Ectodermal cell (in vitro differentiated cells): ENCODE data around the gene PAQR8.

Experiments
- H3K27ac ChIP-seq: 2 replicates; pipeline ENCODE4 v1.7.0; 2013; ENCODE audit warnings: mild to moderate bottlenecking, low read depth, low read length; ENCODE audit not compliant: insufficient read depth, poor library complexity, severe bottlenecking
- H3K27me3 ChIP-seq: 2 replicates; pipeline ENCODE4 v1.7.0; 2013; ENCODE audit warnings: mild to moderate bottlenecking, low read length; ENCODE audit not compliant: insufficient read depth, control insufficient read depth, poor library complexity, severe bottlenecking
- H3K36me3 ChIP-seq: one replicate; pipeline ENCODE4 v1.7.0; 2013; ENCODE audit warnings: low read length; ENCODE audit not compliant: control insufficient read depth, insufficient read depth
- H3K4me1 ChIP-seq: one replicate; pipeline ENCODE4 v1.7.0; 2013; ENCODE audit warnings: low read length; ENCODE audit not compliant: control insufficient read depth, insufficient read depth
- H3K4me3 ChIP-seq: 2 replicates; pipeline ENCODE4 v1.7.0; 2013; ENCODE audit warnings: low read depth, low read length, control low read depth; ENCODE audit not compliant: insufficient read depth
- H3K9me3 ChIP-seq: 2 replicates; pipeline ENCODE4 v1.7.0; 2013; ENCODE audit warnings: mild to moderate bottlenecking, low read length, moderate library complexity; ENCODE audit not compliant: control insufficient read depth
- WGBS, 2 experiments: methylation state at CpG; one replicate each; pipeline ENCODE4 v1.1.7; 2013; ENCODE audit warnings: missing lambda C conversion rate in 2 of 2; 5-methylcytosine and 5-hydroxymethylcytosine counted together

The PAQR8 gene

DNA sequence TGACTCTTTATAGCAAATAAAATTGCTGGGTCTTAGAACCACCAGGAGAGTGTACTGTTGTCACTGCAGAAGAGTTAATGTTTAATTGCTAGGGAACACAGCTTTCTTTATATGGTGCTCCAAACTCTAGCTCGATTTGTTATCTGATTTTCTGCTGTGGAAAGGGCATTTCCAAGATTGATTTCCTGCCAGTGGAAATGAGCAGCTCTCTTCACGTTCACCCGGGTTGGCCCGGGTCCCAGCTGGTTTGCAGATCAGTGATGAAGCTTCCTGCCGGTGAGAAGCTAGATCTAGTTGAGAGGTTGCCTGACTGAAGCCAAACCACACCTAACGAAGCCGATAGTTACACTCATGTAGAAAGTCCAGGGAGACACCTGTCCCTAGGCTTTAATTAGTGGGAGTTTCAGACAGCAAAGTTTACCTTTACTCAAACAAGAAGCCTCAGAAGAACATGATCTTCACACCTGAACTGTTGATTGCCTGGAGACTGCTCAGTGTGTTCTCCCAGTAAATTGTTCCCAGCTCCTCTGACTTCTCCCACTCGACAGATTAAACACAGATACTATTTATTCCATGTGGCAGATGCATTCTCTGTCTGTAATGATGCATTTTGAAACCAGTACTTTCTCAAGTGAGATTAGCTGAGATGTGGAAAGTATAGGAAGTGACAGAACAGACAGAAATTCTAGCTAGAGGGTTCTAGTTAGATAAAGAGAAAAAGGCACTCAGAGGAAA is 27.8 kb downstream of the PAQR8 start:
- H3K27ac ChIP-seq, result no peak overlapping the region
- no peak overlapping the region for H3K4me3 ChIP-seq
- H3K9me3 ChIP-seq, result no peaks in the 10 kb centered on the region
- no peaks in the 10 kb centered on the region for H3K4me1 ChIP-seq
- 88 to 92% methylated on average over 8 of the region's 8 CpGs for WGBS, 2 experiments
- no peaks in the 10 kb centered on the region for H3K36me3 ChIP-seq
- H3K27me3 ChIP-seq, result no peaks in the 10 kb centered on the region

DNA sequence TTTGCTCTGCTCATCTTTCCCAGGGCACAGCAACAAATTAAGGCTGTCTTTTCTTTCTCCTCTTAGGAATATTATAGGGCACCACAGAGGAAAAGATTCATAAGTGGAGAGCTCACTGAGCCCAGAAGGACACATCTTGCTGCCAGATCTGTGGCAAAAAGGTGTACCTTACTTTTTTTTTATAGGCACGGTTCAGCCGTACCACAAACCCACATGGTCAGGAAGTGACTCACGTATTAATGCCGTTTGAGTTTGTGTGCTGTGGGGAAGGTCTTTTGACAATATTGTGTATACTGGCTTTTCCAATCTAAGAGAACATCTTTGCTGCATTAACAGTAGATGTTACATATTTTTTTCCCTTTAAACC is 28.4 kb downstream of the PAQR8 start:
- Histone ChIP-seq H3K27me3 (no peaks in the 10 kb centered on the region), H3K27ac (no peak overlapping the region), H3K4me1 (no peaks in the 10 kb centered on the region), H3K36me3 (no peaks in the 10 kb centered on the region), H3K9me3 (no peaks in the 10 kb centered on the region), H3K4me3 (no peak overlapping the region)
- WGBS, 2 experiments, result 91% methylated on average over 4 of the region's 4 CpGs

- Histone ChIP-seq H3K9me3 (no peaks in the 10 kb centered on the region), H3K36me3 (no peaks in the 10 kb centered on the region), H3K27me3 (no peaks in the 10 kb centered on the region), H3K4me3 (no peak overlapping the region), H3K4me1 (no peaks in the 10 kb centered on the region), H3K27ac (no peak overlapping the region)
- 90 to 91% methylated on average over 1 of the region's 1 CpG for WGBS, 2 experiments
These were observed 29.6 kb downstream of the PAQR8 start for GRCh38 chr6:52391599-52391998.

DNA sequence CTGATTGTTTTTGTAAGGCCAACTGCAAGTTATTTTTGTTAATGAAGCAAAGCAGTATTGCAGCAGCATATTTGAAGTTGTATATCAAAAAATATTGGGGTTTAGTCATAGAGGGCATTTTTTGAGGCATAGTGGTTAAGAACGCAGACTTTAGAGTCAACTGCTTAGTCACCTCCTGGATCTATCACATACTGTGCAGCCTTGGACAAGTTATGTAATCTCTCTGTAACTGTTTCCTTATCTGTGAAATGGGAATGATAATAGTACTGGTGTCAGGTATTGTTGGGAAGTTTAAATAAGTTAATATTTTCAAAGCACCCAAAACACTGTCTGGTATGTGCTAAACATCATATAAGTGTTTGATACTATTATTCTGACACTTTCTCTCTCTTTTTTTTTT is 31.0 kb downstream of the PAQR8 start:
- WGBS, 2 experiments, result 84 to 92% methylated on average over 1 of the region's 1 CpG
- H3K36me3 ChIP-seq, result no peaks in the 10 kb centered on the region
- H3K27me3 ChIP-seq, result no peaks in the 10 kb centered on the region
- H3K4me3 ChIP-seq, result no peak overlapping the region
- no peak overlapping the region for H3K27ac ChIP-seq
- no peaks in the 10 kb centered on the region for H3K9me3 ChIP-seq
- no peaks in the 10 kb centered on the region for H3K4me1 ChIP-seq

DNA sequence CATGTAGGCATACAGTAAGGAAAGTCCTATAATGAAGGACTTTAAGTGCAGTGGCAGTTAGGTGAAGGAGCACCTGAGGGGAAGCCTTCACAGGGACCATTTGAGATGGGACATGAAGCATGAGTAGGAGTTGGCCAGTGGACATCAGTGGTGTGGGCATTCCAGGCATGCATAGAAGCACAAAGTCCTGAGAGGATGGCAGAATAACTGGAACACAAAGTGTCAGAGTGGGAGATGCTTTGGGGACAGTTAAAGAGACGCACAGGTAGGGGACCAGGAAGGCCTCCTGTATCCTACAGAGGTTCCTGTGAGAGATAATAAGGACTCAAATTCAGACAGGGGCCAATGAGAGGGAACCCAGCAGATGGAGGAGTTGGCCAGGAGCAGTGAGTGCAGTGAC is 31.8 kb downstream of the PAQR8 start:
- Histone ChIP-seq H3K36me3 (no peaks in the 10 kb centered on the region), H3K4me3 (no peak overlapping the region), H3K9me3 (no peaks in the 10 kb centered on the region), H3K27me3 (no peaks in the 10 kb centered on the region), H3K4me1 (no peaks in the 10 kb centered on the region), H3K27ac (no peak overlapping the region)
- WGBS, 2 experiments, result 94% methylated on average over 1 of the region's 1 CpG

GRCh38 chr6:52394251-52394666 is 32.3 kb downstream of the PAQR8 start:
- Histone ChIP-seq H3K4me3 (no peak overlapping the region), H3K36me3 (no peaks in the 10 kb centered on the region), H3K4me1 (no peaks in the 10 kb centered on the region), H3K9me3 (no peaks in the 10 kb centered on the region), H3K27me3 (no peaks in the 10 kb centered on the region), H3K27ac (no peak overlapping the region)
- 91 to 93% methylated on average over 3 to 4 of the region's 4 CpGs for WGBS, 2 experiments

- no peak overlapping the region for H3K4me3 ChIP-seq
- no peaks in the 10 kb centered on the region for H3K36me3 ChIP-seq
- no peaks in the 10 kb centered on the region for H3K9me3 ChIP-seq
- H3K27ac ChIP-seq, result no peak overlapping the region
- WGBS, 2 experiments, result 85 to 98% methylated on average over 2 of the region's 2 CpGs
- no peaks in the 10 kb centered on the region for H3K27me3 ChIP-seq
- H3K4me1 ChIP-seq, result no peaks in the 10 kb centered on the region
These were observed 34.0 kb downstream of the PAQR8 start for GRCh38 chr6:52395969-52396368.

DNA sequence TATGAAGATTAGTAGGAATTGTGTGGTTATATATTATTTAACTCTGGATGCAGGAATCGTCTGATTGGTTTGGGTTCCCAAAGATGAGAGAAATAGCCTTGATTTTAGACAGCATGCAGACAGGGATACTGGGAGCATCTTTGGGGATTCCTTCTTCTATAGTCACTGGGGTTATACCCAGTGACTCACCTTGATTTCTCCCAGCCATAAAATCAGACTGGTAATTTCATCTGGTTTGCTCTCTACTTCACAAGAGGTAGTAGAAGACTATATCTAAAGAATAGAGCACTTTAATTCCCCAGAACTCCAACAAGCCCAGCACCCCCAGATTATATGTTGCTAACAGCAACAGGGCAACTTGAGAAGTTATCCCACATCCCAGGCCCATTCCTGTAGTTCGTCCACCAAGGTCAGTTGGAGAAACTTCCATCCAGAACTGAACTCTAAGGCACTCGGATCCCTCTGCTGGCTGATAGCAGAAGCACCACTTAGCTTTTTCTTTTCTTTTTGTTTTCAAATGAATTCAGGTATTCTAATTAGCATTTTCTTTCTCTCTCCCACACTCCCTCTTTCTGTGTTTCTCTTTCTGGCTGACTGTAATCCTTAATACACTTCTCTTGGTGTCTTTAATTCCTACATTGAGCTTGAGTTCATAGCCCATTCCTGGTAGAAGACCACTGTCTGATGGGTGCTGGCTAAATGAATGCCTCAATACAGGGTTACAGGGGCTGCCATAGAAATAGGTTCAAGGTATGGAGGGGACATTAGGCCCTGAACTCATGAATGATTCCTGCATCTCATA is 37.8 kb downstream of the PAQR8 start:
- Histone ChIP-seq H3K4me1 (no peaks in the 10 kb centered on the region), H3K4me3 (no peak overlapping the region), H3K9me3 (no peaks in the 10 kb centered on the region), H3K27me3 (no peaks in the 10 kb centered on the region), H3K27ac (no peak overlapping the region), H3K36me3 (no peaks in the 10 kb centered on the region)
- WGBS, 2 experiments, result 38 to 42% methylated on average over 3 of the region's 3 CpGs

DNA sequence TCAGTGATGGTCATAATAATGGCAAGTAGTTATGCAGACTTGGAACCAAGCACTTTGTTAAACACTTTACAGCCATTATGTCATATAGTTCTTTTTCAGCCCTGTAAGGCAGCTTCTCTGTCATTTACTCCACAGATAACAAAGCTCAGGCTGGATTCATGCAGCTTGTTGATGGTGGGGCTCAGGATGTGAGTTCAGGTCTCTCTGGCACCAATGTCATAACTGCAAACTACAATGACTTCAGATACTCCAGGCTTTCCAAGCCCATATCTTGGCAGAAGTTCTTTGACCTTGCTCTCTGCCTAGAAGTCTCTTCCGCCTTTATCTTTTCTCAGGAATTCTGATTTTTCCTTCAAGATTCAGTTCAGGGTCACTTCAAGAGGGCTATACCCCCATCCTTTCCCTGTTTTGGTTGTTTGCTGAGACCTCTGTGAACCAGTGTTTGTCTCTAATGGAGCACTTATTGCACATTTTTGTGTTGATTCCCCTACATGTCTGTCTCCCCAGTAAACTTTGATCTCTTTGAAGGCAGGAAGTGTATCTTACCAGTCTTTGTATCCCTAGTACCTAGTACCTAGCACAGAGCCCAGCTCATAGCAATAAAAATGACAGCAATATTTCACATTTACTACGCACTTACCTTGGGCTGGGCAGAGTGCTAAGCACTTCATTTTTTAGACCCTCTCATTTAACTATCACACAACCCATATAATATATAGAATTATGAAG is 38.5 kb downstream of the PAQR8 start:
- 97 to 98% methylated on average over 2 of the region's 2 CpGs for WGBS, 2 experiments
- no peaks in the 10 kb centered on the region for H3K36me3 ChIP-seq
- H3K27me3 ChIP-seq, result no peaks in the 10 kb centered on the region
- H3K27ac ChIP-seq, result no peak overlapping the region
- no peaks in the 10 kb centered on the region for H3K9me3 ChIP-seq
- no peak overlapping the region for H3K4me3 ChIP-seq
- no peaks in the 10 kb centered on the region for H3K4me1 ChIP-seq

DNA sequence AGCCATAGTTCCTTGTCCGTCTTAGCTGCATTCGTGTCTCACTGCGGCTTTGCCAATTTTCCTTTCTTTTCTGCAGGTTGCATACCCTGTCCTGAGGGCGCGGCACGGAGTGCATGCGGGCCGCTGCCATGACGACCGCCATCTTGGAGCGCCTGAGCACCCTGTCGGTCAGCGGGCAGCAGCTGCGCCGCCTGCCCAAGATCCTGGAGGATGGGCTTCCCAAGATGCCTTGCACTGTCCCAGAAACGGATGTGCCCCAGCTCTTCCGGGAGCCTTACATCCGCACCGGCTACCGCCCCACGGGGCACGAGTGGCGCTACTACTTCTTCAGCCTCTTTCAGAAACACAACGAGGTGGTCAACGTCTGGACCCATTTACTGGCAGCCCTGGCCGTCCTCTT is 41.1 kb downstream of the PAQR8 start:
- Histone ChIP-seq H3K27me3 (no peaks in the 10 kb centered on the region), H3K4me1 (no peaks in the 10 kb centered on the region), H3K36me3 (no peaks in the 10 kb centered on the region), H3K9me3 (no peaks in the 10 kb centered on the region), H3K27ac (no peak overlapping the region), H3K4me3 (no peak overlapping the region)
- WGBS, 2 experiments, result 96 to 98% methylated on average over 26 of the region's 26 CpGs
